Osteocyte (in vitro differentiated cells): ENCODE data around the gene ANAPC10. TPM values are rescaled to one million over a fixed set of nuclear protein-coding genes. Genes with fewer than 3 reads are reported as not detected.

Experiments used
- DNase-seq: peaks from one replicate; pipeline ENCODE4 v3.0.0; 2021; ENCODE audit warnings: mixed read lengths; ENCODE audit not compliant: unreplicated experiment; ENCODE audit errors: extremely low spot score
- H3K27ac Mint-ChIP-seq: one replicate; pipeline ENCODE4 v1.8.0; 2021; ENCODE audit warnings: mild to moderate bottlenecking, mixed read lengths; ENCODE audit not compliant: unreplicated experiment
- H3K27me3 Mint-ChIP-seq: one replicate; pipeline ENCODE4 v1.8.0; 2021; ENCODE audit warnings: mixed read lengths; ENCODE audit not compliant: unreplicated experiment
- H3K36me3 Mint-ChIP-seq: one replicate; pipeline ENCODE4 v1.8.0; 2021; ENCODE audit warnings: mixed read lengths; ENCODE audit not compliant: unreplicated experiment
- H3K4me1 Mint-ChIP-seq: one replicate; pipeline ENCODE4 v1.8.0; 2021; ENCODE audit warnings: mixed read lengths; ENCODE audit not compliant: unreplicated experiment
- H3K4me3 Mint-ChIP-seq: one replicate; pipeline ENCODE4 v1.8.0; 2021; ENCODE audit warnings: mild to moderate bottlenecking, moderate library complexity, mixed read lengths; ENCODE audit not compliant: unreplicated experiment
- H3K9me3 Mint-ChIP-seq: one replicate; pipeline ENCODE4 v1.8.0; 2021; ENCODE audit warnings: mixed read lengths; ENCODE audit not compliant: unreplicated experiment
- CTCF ChIP-seq: fragments of 200-600 bp; sonication (generic); IDR thresholded peaks from 2 replicates; pipeline ENCODE4 v1.5.0; 2021; ENCODE audit warnings: antibody characterized with exemption, mild to moderate bottlenecking, moderate library complexity
- total RNA-seq: library from RNA; stranded (reverse); gene quantifications from 2 replicates; pipeline ENCODE4 v1.2.1, GENCODE V29; 2021

The ANAPC10 gene
- total RNA-seq, 1 donor from 2014 or later = 16.8 TPM

GRCh38 chr4:144955104-144955503, 142.9 kb downstream of the ANAPC10 start:
- Mint-ChIP-seq H3K27ac (no peak overlapping the region), H3K4me3 (no peak overlapping the region), H3K4me1 (no peaks in the 10 kb centered on the region), H3K9me3 (peaks cover 57% of the 10 kb centered on the region), H3K36me3 (peaks cover 13% of the 10 kb centered on the region), H3K27me3 (peaks cover 2% of the 10 kb centered on the region)
- no peak for DNase-seq
- TF ChIP-seq CTCF = no peak

- peaks cover 6% of the 10 kb centered on the region for H3K36me3 Mint-ChIP-seq
- no peak for DNase-seq
- H3K4me3 Mint-ChIP-seq = no peak overlapping the region
- TF ChIP-seq CTCF = no peak
- H3K27me3 Mint-ChIP-seq = no peaks in the 10 kb centered on the region
- peaks cover 50% of the 10 kb centered on the region for H3K9me3 Mint-ChIP-seq
- H3K27ac Mint-ChIP-seq = no peak overlapping the region
- no peaks in the 10 kb centered on the region for H3K4me1 Mint-ChIP-seq
Observed at GRCh38 chr4:144954230-144954629, 143.8 kb downstream of the ANAPC10 start.

GRCh38 chr4:144948421-144948820, 149.6 kb downstream of the ANAPC10 start:
- H3K4me1 Mint-ChIP-seq = no peaks in the 10 kb centered on the region
- H3K27me3 Mint-ChIP-seq = no peaks in the 10 kb centered on the region
- no peak for TF ChIP-seq CTCF
- no peak overlapping the region for H3K4me3 Mint-ChIP-seq
- no peak for DNase-seq
- H3K9me3 Mint-ChIP-seq = peaks cover 16% of the 10 kb centered on the region
- peaks cover 6% of the 10 kb centered on the region for H3K36me3 Mint-ChIP-seq
- no peak overlapping the region for H3K27ac Mint-ChIP-seq

GRCh38 chr4:144948009-144948408, 150.0 kb downstream of the ANAPC10 start:
- H3K36me3 Mint-ChIP-seq = peaks cover 3% of the 10 kb centered on the region
- no peak for DNase-seq
- TF ChIP-seq CTCF = no peak
- no peak overlapping the region for H3K27ac Mint-ChIP-seq
- H3K27me3 Mint-ChIP-seq = no peaks in the 10 kb centered on the region
- no peak overlapping the region for H3K4me3 Mint-ChIP-seq
- H3K9me3 Mint-ChIP-seq = peaks cover 12% of the 10 kb centered on the region
- no peaks in the 10 kb centered on the region for H3K4me1 Mint-ChIP-seq

Other genes starting within 250 kb of the ANAPC10 start
- gene ABCE1, start 115 bp upstream of the ANAPC10 start, total RNA-seq = 45.6 and 46.5 TPM in 2 replicates
- gene OTUD4, start 82.4 kb upstream of the ANAPC10 start, total RNA-seq = 35.0 and 36.1 TPM in 2 replicates